Activated T-helper 1 cell treated with anti-CD3 and anti-CD28 coated beads, Interleukin-12 subunit alpha, Interleukin-12 subunit beta, Interleukin-2, Interleukin-4 antibody, amounts not matched to agents 30 ng/mL and 10 ng/mL and 1 ng/mL, durations not matched to agents 14 hours and 24 hours and 36 hours (primary cell): ENCODE data around the gene FASN. TPM values are rescaled to one million over a fixed set of nuclear protein-coding genes. Genes with fewer than 3 reads are reported as not detected.
"Not testable (repeated sequence)": the region's sequence is repeated elsewhere in the genome, so short reads cannot be mapped to it uniquely, and the experiment has no call there.

Experiments used
- DNase-seq: peaks from one replicate; pipeline ENCODE4 v3.0.0; 2021; ENCODE audit warnings: low spot score
- H3K27ac Mint-ChIP-seq: one replicate; pipeline ENCODE4 v1.8.0; 2021; ENCODE audit warnings: mild to moderate bottlenecking, mixed read lengths
- H3K27me3 Mint-ChIP-seq: one replicate; pipeline ENCODE4 v1.8.0; 2022; ENCODE audit warnings: mild to moderate bottlenecking, moderate library complexity, mixed read lengths; ENCODE audit not compliant: insufficient read depth
- H3K36me3 Mint-ChIP-seq: one replicate; pipeline ENCODE4 v1.8.0; 2021; ENCODE audit warnings: low read depth, mixed read lengths
- H3K4me1 Mint-ChIP-seq: one replicate; pipeline ENCODE4 v1.8.0; 2021; ENCODE audit warnings: low read depth, mixed read lengths
- H3K4me3 Mint-ChIP-seq: one replicate; pipeline ENCODE4 v1.8.0; 2021; ENCODE audit warnings: mild to moderate bottlenecking, moderate library complexity, mixed read lengths
- H3K9me3 Mint-ChIP-seq: one replicate; pipeline ENCODE4 v1.8.0; 2021; ENCODE audit warnings: mixed read lengths
- intact Hi-C: fragments of 100-400 bp; cut with micrococcal nuclease; formaldehyde crosslinking; loops from one replicate; pipeline ENCODE4 v1.15.1; 2024
- total RNA-seq: library from RNA; stranded (reverse); gene quantifications from 2 replicates; pipeline ENCODE4 v1.2.3, GENCODE V29; 2022

FASN gene
- total RNA-seq: 415 and 421 TPM in 2 replicates

DNA sequence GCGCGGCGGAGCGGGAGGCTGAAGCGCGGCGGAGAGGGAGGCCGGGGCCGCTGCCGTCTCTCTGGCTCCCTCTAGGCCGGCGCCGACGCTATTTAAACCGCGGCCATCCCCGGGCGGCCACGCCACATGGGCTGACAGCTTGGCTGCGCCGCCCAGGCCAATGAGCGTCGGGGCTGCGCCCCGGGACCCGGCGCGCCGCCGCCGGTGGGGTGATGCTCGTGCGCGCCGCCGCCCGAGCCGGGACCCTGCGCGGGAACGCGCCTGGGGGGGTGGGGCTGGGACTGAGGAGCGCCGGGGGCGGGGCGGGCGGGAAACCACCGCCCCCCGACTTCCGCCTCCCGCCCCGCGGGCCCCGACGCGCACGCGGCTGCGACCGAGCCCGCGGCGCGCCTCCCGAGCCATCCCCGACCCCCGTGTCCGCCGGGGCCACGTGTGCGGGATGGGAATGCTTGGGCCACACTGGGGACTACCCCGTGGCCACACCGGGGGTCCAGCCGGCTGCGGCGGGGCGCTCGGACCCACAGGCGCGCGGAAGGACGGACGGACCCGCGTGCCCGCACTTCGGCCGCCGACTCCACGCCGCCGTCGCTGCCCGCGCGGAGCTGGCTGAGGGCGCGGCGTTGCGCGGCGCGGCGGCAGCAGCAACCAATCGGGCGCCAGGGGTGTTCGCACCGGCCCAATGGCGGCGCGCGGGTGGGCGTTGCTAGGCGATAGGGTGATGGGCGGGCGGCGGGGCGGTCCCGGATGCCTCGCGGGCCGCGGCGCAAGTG, at the start of gene FASN:
Gene FASN, minus strand, starts transcription at position 68 of the 770 bp plus-strand sequence. CDS start 1,791 bp downstream, outside the sequence.
- H3K27ac Mint-ChIP-seq: peak within 1 kb of the TSS; percentile 72
- H3K4me1 Mint-ChIP-seq: no peaks in the 10 kb centered on the region
- no peaks in the 10 kb centered on the region for H3K27me3 Mint-ChIP-seq
- peaks cover 10% of the 10 kb centered on the region for H3K36me3 Mint-ChIP-seq
- peak; percentile 92 for DNase-seq
- no peaks in the 10 kb centered on the region for H3K9me3 Mint-ChIP-seq
- peak within 1 kb of the TSS; percentile 82 for H3K4me3 Mint-ChIP-seq
- intact Hi-C loops: loop anchor here (1.0 to 5.0 kb wide), 8 partner anchors 8 to 265 kb away; partner anchors contain the start of genes ALYREF, ANAPC11, DCXR and GPS1

GRCh38 chr17:82146663-82147654, 48.9 kb upstream of the FASN start:
- intact Hi-C loops: no loop called here
- Mint-ChIP-seq H3K4me3 (no peak overlapping the region), H3K9me3 (no peaks in the 10 kb centered on the region), H3K27ac (no peak overlapping the region), H3K36me3 (peaks cover 7% of the 10 kb centered on the region), H3K27me3 (no peaks in the 10 kb centered on the region), H3K4me1 (no peaks in the 10 kb centered on the region)
- no peak for DNase-seq

- intact Hi-C loops: no loop called here
- Mint-ChIP-seq H3K36me3 (peaks cover 7% of the 10 kb centered on the region), H3K4me3 (no peak overlapping the region), H3K27me3 (no peaks in the 10 kb centered on the region), H3K4me1 (no peaks in the 10 kb centered on the region), H3K9me3 (no peaks in the 10 kb centered on the region), H3K27ac (no peak overlapping the region)
- DNase-seq: no peak
Observed at GRCh38 chr17:82145550-82146155, 47.6 kb upstream of the FASN start.

GRCh38 chr17:82143333-82143732, 45.3 kb upstream of the FASN start:
- intact Hi-C loops: no loop called here
- no peak for DNase-seq
- no peaks in the 10 kb centered on the region for H3K9me3 Mint-ChIP-seq
- no peaks in the 10 kb centered on the region for H3K27me3 Mint-ChIP-seq
- no peak overlapping the region for H3K27ac Mint-ChIP-seq
- peaks cover 7% of the 10 kb centered on the region for H3K36me3 Mint-ChIP-seq
- H3K4me3 Mint-ChIP-seq: no peak overlapping the region
- no peaks in the 10 kb centered on the region for H3K4me1 Mint-ChIP-seq

GRCh38 chr17:82139961-82140360, 41.9 kb upstream of the FASN start:
- H3K4me1 Mint-ChIP-seq, H3K27ac Mint-ChIP-seq, DNase-seq, H3K27me3 Mint-ChIP-seq, H3K36me3 Mint-ChIP-seq, H3K9me3 Mint-ChIP-seq, H3K4me3 Mint-ChIP-seq, intact Hi-C loops: not testable (repeated sequence)

GRCh38 chr17:82138511-82138992, 40.5 kb upstream of the FASN start:
- no peak for DNase-seq
- no peak overlapping the region for H3K27ac Mint-ChIP-seq
- H3K27me3 Mint-ChIP-seq: no peaks in the 10 kb centered on the region
- H3K36me3 Mint-ChIP-seq: no peaks in the 10 kb centered on the region
- intact Hi-C loops: no loop called here
- no peak overlapping the region for H3K4me3 Mint-ChIP-seq
- no peaks in the 10 kb centered on the region for H3K9me3 Mint-ChIP-seq
- H3K4me1 Mint-ChIP-seq: no peaks in the 10 kb centered on the region

- no peaks in the 10 kb centered on the region for H3K9me3 Mint-ChIP-seq
- no peak overlapping the region for H3K4me3 Mint-ChIP-seq
- intact Hi-C loops: no loop called here
- no peaks in the 10 kb centered on the region for H3K27me3 Mint-ChIP-seq
- no peak overlapping the region for H3K27ac Mint-ChIP-seq
- H3K4me1 Mint-ChIP-seq: no peaks in the 10 kb centered on the region
- no peaks in the 10 kb centered on the region for H3K36me3 Mint-ChIP-seq
- no peak for DNase-seq
Observed at GRCh38 chr17:82134101-82134500, 36.1 kb upstream of the FASN start.

GRCh38 chr17:82133166-82133953, 35.3 kb upstream of the FASN start:
- H3K4me1 Mint-ChIP-seq, H3K36me3 Mint-ChIP-seq, H3K27ac Mint-ChIP-seq, H3K4me3 Mint-ChIP-seq, DNase-seq, H3K27me3 Mint-ChIP-seq, H3K9me3 Mint-ChIP-seq, intact Hi-C loops: not testable (repeated sequence)

- Mint-ChIP-seq H3K36me3 (peaks cover 3% of the 10 kb centered on the region), H3K4me3 (no peak overlapping the region), H3K27me3 (no peaks in the 10 kb centered on the region), H3K9me3 (no peaks in the 10 kb centered on the region), H3K27ac (no peak overlapping the region), H3K4me1 (peaks cover 24% of the 10 kb centered on the region)
- DNase-seq: no peak
- intact Hi-C loops: loop anchor here (10.0 kb wide), 1 partner anchor 76 kb away; no protein-coding TSS in a partner anchor
Observed at GRCh38 chr17:82129095-82129494, 31.1 kb upstream of the FASN start.

GRCh38 chr17:82128287-82128686, 30.3 kb upstream of the FASN start:
- no peak overlapping the region for H3K27ac Mint-ChIP-seq
- intact Hi-C loops: loop anchor here (10.0 kb wide), 1 partner anchor 77 kb away; no protein-coding TSS in a partner anchor
- DNase-seq: no peak
- no peak overlapping the region for H3K4me3 Mint-ChIP-seq
- peaks cover 24% of the 10 kb centered on the region for H3K4me1 Mint-ChIP-seq
- H3K36me3 Mint-ChIP-seq: peaks cover 6% of the 10 kb centered on the region
- no peaks in the 10 kb centered on the region for H3K27me3 Mint-ChIP-seq
- no peaks in the 10 kb centered on the region for H3K9me3 Mint-ChIP-seq

DNA sequence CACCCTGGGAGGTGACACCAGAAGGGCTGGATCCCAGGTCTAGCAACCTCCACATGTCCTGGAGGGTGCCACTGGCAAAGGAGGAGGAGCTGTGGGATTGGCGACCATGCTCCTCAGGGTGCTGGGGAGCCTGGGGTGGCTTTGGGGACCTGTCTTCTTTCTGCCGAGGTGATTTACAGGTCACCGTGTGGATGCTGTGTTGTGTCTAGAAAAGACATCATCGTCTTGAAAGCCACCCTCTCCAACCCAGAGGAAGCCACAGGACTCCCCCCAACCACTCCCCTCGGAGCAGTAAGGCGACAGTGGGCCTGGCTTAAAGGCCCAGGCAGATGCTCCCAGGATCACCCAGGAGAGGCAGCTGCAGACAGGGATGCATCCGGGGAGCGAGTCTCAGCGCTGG, 29.7 kb upstream of the FASN start:
- H3K4me1 Mint-ChIP-seq: peaks cover 27% of the 10 kb centered on the region
- H3K27me3 Mint-ChIP-seq: no peaks in the 10 kb centered on the region
- DNase-seq: no peak
- H3K4me3 Mint-ChIP-seq: no peak overlapping the region
- no peak overlapping the region for H3K27ac Mint-ChIP-seq
- intact Hi-C loops: loop anchor here (2.0 to 10.0 kb wide), 2 partner anchors 21 to 77 kb away; no protein-coding TSS in a partner anchor
- H3K36me3 Mint-ChIP-seq: peaks cover 7% of the 10 kb centered on the region
- H3K9me3 Mint-ChIP-seq: no peaks in the 10 kb centered on the region

- intact Hi-C loops: loop anchor here (2.0 to 10.0 kb wide), 2 partner anchors 20 to 78 kb away; no protein-coding TSS in a partner anchor
- no peaks in the 10 kb centered on the region for H3K9me3 Mint-ChIP-seq
- H3K4me1 Mint-ChIP-seq: peaks cover 29% of the 10 kb centered on the region
- no peaks in the 10 kb centered on the region for H3K27me3 Mint-ChIP-seq
- DNase-seq: no peak
- H3K4me3 Mint-ChIP-seq: peak overlapping the region; percentile 82
- H3K36me3 Mint-ChIP-seq: peaks cover 7% of the 10 kb centered on the region
- H3K27ac Mint-ChIP-seq: peak overlapping the region; percentile 86
Observed at GRCh38 chr17:82127315-82127595, 29.2 kb upstream of the FASN start.
